Thymus (tissue), 11 donors: ENCODE measurements around the gene CAMSAP3. TPM values are rescaled to one million over a fixed set of nuclear protein-coding genes. Genes with fewer than 3 reads are reported as not detected.

Experiments
- DNase-seq, 9 donors: peaks; one replicate each; pipeline ENCODE4 v3.0.0-alpha.2; 2013; ENCODE audit warnings: low spot score in 9 of 9, low read depth in 6 of 9, missing footprints in 1 of 9
- H3K27ac ChIP-seq, 2 donors: one replicate each; pipeline ENCODE4 v1.5.1; 2013; ENCODE audit warnings: control low read depth in 1 of 2, low read depth in 1 of 2, low read length in 1 of 2, mild to moderate bottlenecking in 1 of 2, moderate library complexity in 1 of 2
- H3K27me3 ChIP-seq, 2 donors: one replicate each; pipeline ENCODE4 v1.5.1; 2013; ENCODE audit warnings: low read length in 1 of 2; ENCODE audit not compliant: control insufficient read depth in 2 of 2, insufficient read depth in 1 of 2
- H3K36me3 ChIP-seq, 2 donors: one replicate each; pipeline ENCODE4 v1.5.1; 2013; ENCODE audit warnings: low read length in 1 of 2, mild to moderate bottlenecking in 1 of 2, moderate library complexity in 1 of 2; ENCODE audit not compliant: control insufficient read depth in 2 of 2, insufficient read depth in 2 of 2
- H3K4me1 ChIP-seq, 2 donors: one replicate each; pipeline ENCODE4 v1.5.1; 2013; ENCODE audit warnings: low read length in 2 of 2; ENCODE audit not compliant: control insufficient read depth in 2 of 2, insufficient read depth in 2 of 2
- H3K4me3 ChIP-seq, 2 donors: one replicate each; pipeline ENCODE4 v1.5.1; 2013; ENCODE audit warnings: low read length in 2 of 2, control low read depth in 1 of 2, mild to moderate bottlenecking in 1 of 2
- H3K9me3 ChIP-seq, 2 donors: one replicate each; pipeline ENCODE4 v1.5.1; 2013; ENCODE audit warnings: low read length in 1 of 2, mild to moderate bottlenecking in 1 of 2; ENCODE audit not compliant: control insufficient read depth in 2 of 2, insufficient read depth in 1 of 2
- WGBS: extraction: QIAGEN DNeasy Blood & Tissue Kit; methylation state at CpG from one replicate; pipeline ENCODE4 v1.1.7; 2013; 5-methylcytosine and 5-hydroxymethylcytosine counted together
- polyA plus RNA-seq: library from polyadenylated mRNA; stranded (reverse); fragments of 200-250 nt; gene quantifications from one replicate; pipeline ENCODE4 v1.2.3, GENCODE V29; 2013
- total RNA-seq: library from RNA; stranded (reverse); fragments of 120-200 nt; gene quantifications from one replicate; pipeline ENCODE4 v1.2.4, GENCODE V29; 2013
- donor health status: healthy.

Gene CAMSAP3
- total and polyA plus RNA-seq, 2 donors: 1.3 to 2.5 TPM

GRCh38 chr19:7606289-7606688 lies 10.6 kb downstream of the CAMSAP3 start:
- Histone ChIP-seq H3K4me3 (no peak overlapping the region), H3K36me3 (no peaks in the 10 kb centered on the region), H3K27ac (no peak overlapping the region), H3K27me3 (peaks cover 3 to 8% of the 10 kb centered on the region in 2 donors), H3K9me3 (peaks cover 0 to 8% of the 10 kb centered on the region in 2 donors), H3K4me1 (peaks cover 0 to 2% of the 10 kb centered on the region in 2 donors)
- DNase-seq: no peak
- 93% methylated on average over 17 of the region's 17 CpGs for WGBS

DNA sequence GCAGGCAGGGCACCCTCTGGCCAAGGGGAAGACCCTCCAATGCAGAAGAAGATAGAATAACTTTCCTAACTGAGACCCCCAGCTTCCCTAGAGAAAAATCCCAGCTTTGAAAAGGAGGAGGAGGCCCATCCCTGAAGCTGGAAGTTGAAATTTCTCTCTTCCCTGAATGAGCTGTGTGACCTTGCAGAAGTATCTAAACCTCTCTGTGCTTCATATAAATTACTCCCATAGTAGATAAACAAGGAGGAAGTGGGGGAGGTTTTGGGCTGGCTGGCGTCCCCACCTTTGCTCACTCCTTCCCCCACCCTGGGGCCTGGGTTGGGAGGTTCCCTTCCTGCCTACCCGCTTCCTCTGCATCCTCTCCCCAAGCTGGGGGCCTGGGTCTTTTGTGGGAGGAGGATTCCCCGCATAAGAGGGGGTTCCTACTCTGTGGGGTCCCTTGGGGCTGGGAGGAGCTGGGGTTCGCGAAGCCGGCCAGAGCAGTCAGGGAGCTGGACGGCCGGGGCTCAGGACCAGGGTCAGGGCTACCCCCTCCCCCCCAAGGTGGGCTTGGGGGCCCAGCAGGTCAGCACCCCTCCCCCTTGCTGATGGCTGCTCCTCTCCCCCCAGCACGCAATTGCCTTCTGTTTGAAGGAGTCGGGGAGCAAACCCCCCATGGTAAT lies 11.7 kb downstream of the CAMSAP3 start:
- peaks cover 0 to 2% of the 10 kb centered on the region in 2 donors for H3K4me1 ChIP-seq
- H3K27ac ChIP-seq: no peak overlapping the region
- no peak overlapping the region for H3K4me3 ChIP-seq
- no peaks in the 10 kb centered on the region for H3K36me3 ChIP-seq
- no peak for DNase-seq
- peaks cover 3 to 6% of the 10 kb centered on the region in 2 donors for H3K27me3 ChIP-seq
- 71% methylated on average over 10 of the region's 10 CpGs for WGBS
- peaks cover 0 to 8% of the 10 kb centered on the region in 2 donors for H3K9me3 ChIP-seq

- WGBS: 94% methylated on average over 25 of the region's 25 CpGs
- H3K36me3 ChIP-seq: no peaks in the 10 kb centered on the region
These were observed 12.4 kb downstream of the CAMSAP3 start for GRCh38 chr19:7607874-7608560.

DNA sequence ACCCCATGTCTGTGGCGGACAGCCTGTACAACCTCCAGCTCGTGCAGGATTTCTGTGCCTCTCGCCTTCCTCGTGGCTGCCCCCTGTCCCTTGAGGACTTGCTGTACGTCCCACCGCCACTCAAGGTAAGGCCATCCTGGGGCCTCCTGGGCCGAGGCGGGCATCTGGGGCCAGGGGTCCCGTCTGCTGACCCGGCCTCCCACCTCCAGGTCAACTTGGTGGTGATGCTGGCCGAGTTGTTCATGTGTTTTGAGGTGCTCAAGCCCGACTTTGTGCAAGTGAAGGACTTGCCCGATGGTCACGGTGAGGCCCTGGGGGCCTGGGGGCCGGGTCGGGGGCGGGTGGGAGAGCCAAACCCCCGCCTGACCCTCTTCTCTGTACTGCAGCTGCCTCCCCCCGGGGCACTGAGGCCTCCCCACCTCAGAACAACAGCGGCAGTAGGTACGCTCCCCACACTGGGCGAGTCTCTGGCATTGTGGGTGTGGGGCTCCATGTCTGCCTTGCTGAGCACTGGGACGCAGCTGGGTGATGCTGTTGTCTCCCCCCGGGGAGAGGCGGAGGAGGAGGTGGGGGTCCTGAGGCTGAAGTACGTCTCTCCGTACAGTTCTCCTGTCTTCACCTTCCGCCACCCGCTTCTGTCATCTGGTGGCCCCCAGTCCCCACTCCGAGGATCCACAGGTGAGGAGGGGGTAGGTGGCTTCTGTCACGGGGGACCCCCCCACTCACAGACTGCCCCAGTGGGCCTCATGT lies 15.0 kb downstream of the CAMSAP3 start:
- 90% methylated on average over 31 of the region's 31 CpGs for WGBS
- Histone ChIP-seq H3K36me3 (no peaks in the 10 kb centered on the region), H3K27me3 (no peaks in the 10 kb centered on the region), H3K4me1 (peaks cover 0 to 2% of the 10 kb centered on the region in 2 donors), H3K4me3 (no peak overlapping the region), H3K9me3 (peaks cover 0 to under 1% of the 10 kb centered on the region in 2 donors), H3K27ac (no peak overlapping the region)
- DNase-seq: no peak

More at GRCh38 chr19:7607874-7608560, 12.4 kb downstream of the CAMSAP3 start:
- DNase-seq: no peak
- peaks cover 0 to 4% of the 10 kb centered on the region in 2 donors for H3K27me3 ChIP-seq
- no peak overlapping the region for H3K27ac ChIP-seq
- H3K4me3 ChIP-seq: no peak overlapping the region
- peaks cover 0 to 8% of the 10 kb centered on the region in 2 donors for H3K9me3 ChIP-seq
- peaks cover 0 to 2% of the 10 kb centered on the region in 2 donors for H3K4me1 ChIP-seq

DNA sequence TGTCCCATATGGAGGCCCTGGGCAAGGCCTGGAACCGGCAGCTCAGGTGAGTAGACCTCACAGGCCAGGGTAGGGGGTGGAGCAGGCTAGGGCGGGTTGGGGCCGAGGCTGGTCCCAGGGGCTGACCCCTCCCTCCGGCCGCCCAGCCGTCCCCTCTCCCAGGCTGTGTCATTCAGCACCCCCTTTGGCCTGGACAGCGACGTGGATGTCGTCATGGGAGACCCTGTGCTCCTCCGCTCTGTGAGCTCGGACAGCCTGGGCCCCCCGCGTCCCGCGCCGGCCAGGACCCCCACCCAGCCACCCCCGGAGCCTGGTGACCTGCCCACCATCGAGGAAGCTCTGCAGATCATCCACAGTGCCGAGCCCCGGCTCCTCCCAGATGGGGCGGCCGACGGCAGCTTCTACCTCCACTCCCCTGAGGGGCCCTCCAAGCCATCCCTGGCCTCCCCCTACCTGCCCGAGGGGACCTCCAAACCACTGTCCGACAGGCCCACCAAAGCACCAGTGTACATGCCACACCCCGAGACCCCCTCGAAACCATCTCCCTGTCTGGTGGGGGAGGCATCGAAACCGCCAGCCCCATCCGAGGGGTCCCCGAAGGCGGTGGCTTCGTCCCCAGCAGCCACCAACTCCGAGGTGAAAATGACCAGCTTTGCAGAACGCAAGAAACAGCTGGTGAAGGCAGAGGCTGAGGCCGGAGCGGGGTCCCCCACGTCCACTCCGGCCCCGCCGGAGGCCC lies 16.0 kb downstream of the CAMSAP3 start:
- H3K27me3 ChIP-seq: no peaks in the 10 kb centered on the region

DNA sequence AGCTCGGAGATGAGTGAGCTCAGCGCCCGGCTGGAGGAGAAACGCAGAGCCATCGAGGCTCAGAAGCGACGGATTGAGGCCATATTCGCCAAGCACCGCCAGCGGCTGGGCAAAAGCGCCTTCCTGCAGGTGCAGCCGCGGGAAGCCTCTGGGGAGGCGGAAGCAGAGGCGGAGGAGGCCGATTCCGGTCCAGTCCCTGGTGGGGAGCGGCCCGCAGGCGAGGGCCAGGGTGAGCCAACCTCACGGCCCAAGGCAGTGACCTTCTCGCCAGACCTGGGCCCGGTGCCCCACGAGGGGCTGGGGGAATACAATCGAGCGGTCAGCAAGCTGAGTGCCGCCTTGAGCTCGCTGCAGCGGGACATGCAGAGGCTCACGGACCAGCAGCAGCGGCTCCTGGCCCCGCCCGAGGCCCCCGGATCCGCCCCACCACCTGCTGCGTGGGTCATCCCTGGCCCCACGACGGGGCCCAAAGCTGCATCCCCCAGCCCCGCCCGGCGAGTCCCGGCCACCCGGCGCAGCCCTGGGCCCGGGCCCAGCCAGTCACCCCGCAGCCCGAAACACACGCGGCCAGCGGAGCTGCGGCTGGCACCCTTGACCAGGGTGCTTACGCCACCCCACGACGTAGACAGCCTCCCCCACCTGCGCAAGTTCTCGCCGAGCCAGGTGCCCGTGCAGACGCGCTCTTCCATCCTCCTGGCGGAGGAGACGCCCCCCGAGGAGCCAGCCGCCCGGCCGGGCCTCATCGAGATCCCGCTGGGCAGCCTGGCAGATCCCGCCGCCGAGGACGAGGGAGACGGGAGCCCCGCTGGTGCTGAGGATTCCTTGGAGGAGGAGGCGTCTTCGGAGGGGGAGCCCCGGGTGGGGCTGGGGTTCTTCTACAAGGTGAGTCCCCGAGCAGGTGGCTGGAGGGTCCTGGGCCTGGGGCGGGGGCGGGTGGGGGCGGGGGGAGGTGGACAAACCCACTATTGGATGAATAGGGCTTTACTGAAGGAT lies 16.9 kb downstream of the CAMSAP3 start:
- WGBS: 95% methylated on average over 81 of the region's 81 CpGs
- H3K4me3 ChIP-seq: no peak overlapping the region
- H3K36me3 ChIP-seq: peaks cover 0 to 7% of the 10 kb centered on the region in 2 donors
- H3K27ac ChIP-seq: no peak overlapping the region
- H3K27me3 ChIP-seq: no peaks in the 10 kb centered on the region
- no peak for DNase-seq
- H3K4me1 ChIP-seq: peaks cover 0 to under 1% of the 10 kb centered on the region in 2 donors
- no peaks in the 10 kb centered on the region for H3K9me3 ChIP-seq

More for the DNA sequence above, 16.0 kb downstream of the CAMSAP3 start:
- H3K4me1 ChIP-seq: peaks cover 0 to 2% of the 10 kb centered on the region in 2 donors
- WGBS: 94% methylated on average over 41 of the region's 41 CpGs
- no peaks in the 10 kb centered on the region for H3K9me3 ChIP-seq
- no peak overlapping the region for H3K27ac ChIP-seq
- no peak overlapping the region for H3K4me3 ChIP-seq
- H3K36me3 ChIP-seq: no peaks in the 10 kb centered on the region
- no peak for DNase-seq

- no peak overlapping the region for H3K27ac ChIP-seq
- DNase-seq: no peak
- H3K4me1 ChIP-seq: no peaks in the 10 kb centered on the region
- peaks cover 0 to 2% of the 10 kb centered on the region in 2 donors for H3K9me3 ChIP-seq
- no peak overlapping the region for H3K4me3 ChIP-seq
- H3K27me3 ChIP-seq: no peaks in the 10 kb centered on the region
- 94% methylated on average over 59 of the region's 59 CpGs for WGBS
- H3K36me3 ChIP-seq: peaks cover 16 to 28% of the 10 kb centered on the region in 2 donors
These were observed 19.4 kb downstream of the CAMSAP3 start for GRCh38 chr19:7614859-7615741.
